ENCODE data around the gene TRIM44. TPM values are rescaled to one million over a fixed set of nuclear protein-coding genes. Genes with fewer than 3 reads are reported as not detected.
"Not testable (repeated sequence)": the region's sequence is repeated elsewhere in the genome, so short reads cannot be mapped to it uniquely, and the experiment has no call there.

TRIM44 gene
- total RNA-seq, 1 donor from 2014 or later, result 42.3 TPM

DNA sequence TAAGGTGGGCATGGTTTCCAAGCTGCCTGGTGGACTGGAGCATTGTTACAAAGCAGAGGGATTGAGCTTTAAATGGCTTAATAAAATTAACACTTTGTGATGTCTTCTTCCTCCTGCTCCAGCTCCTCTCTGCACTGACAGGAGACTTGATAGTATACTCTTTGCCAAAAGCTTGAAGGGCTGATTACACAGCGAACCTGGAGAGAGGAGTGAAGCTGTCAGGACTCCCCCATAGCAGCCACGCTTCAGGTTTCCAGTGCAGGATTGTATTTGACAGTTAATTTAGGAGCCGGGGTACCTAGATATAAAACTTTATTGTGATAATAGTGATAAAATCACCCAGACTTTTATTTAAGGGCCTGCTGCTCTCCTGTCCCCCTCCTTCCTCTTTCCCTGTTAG, 50.0 kb downstream of the TRIM44 start:
- intact Hi-C loops (cut with micrococcal nuclease), result no loop called here
- H3K27me3 ChIP-seq (ENCODE audit: low read depth), result no peaks in the 10 kb centered on the region
- no peaks in the 10 kb centered on the region for H3K9me3 ChIP-seq (replicated peaks)
- TF ChIP-seq, protein P1, sequence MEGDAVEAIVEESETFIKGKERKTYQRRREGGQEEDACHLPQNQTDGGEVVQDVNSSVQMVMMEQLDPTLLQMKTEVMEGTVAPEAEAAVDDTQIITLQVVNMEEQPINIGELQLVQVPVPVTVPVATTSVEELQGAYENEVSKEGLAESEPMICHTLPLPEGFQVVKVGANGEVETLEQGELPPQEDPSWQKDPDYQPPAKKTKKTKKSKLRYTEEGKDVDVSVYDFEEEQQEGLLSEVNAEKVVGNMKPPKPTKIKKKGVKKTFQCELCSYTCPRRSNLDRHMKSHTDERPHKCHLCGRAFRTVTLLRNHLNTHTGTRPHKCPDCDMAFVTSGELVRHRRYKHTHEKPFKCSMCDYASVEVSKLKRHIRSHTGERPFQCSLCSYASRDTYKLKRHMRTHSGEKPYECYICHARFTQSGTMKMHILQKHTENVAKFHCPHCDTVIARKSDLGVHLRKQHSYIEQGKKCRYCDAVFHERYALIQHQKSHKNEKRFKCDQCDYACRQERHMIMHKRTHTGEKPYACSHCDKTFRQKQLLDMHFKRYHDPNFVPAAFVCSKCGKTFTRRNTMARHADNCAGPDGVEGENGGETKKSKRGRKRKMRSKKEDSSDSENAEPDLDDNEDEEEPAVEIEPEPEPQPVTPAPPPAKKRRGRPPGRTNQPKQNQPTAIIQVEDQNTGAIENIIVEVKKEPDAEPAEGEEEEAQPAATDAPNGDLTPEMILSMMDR (IDR thresholded peaks at IDR 0.05; ENCODE audit: borderline replicate concordance), result no peak
- H3K4me1 ChIP-seq, result peaks cover 23% of the 10 kb centered on the region
- no peak overlapping the region for H3K27ac ChIP-seq (replicated peaks)
- no peak for DNase-seq
- H3K4me3 ChIP-seq, result no peak overlapping the region
- no peaks in the 10 kb centered on the region for H3K36me3 ChIP-seq

DNA sequence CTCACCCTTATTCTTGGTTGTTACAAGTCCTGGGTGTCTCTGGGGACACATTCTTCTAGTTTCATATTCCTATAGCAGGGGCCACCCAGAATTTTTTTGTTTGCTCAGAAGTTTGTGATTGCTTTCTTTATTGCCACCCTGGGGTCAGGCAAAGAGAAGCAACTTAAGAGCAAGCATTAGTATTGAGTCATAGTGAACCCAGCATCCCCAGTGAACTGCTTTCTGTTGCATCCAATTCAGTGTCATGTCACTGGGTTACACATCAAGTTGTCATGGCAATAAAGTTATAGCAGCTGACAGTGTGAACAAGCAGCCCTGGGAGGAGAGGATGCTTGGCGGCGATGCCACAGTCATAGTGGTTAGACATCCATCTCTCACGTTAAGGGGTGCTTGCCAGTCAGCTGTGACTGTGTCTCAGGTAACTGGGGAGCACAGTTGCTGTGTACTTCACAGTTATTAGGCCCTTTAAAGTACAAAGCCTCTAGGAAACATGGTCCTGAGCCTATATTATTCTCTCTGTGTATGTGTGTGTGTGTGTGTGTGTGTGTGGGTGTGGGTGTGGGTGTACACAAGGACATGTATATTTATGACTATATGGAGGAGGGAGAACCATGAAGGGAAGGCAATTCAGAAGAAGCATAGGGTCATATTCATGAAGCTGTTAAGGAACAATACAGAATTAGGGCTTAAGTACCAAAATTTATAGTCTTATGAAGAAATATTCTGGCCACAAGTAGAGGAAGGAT, 52.5 kb downstream of the TRIM44 start:
- intact Hi-C loops (cut with micrococcal nuclease), result no loop called here
- H3K4me3 ChIP-seq, result no peak overlapping the region
- H3K27me3 ChIP-seq (ENCODE audit: low read depth), result no peaks in the 10 kb centered on the region
- H3K4me1 ChIP-seq, result peaks cover 23% of the 10 kb centered on the region
- H3K36me3 ChIP-seq, result no peaks in the 10 kb centered on the region
- DNase-seq, result no peak
- TF ChIP-seq, protein P1 (IDR thresholded peaks at IDR 0.05; ENCODE audit: borderline replicate concordance), result no peak
- no peaks in the 10 kb centered on the region for H3K9me3 ChIP-seq (replicated peaks)
- no peak overlapping the region for H3K27ac ChIP-seq (replicated peaks)

DNA sequence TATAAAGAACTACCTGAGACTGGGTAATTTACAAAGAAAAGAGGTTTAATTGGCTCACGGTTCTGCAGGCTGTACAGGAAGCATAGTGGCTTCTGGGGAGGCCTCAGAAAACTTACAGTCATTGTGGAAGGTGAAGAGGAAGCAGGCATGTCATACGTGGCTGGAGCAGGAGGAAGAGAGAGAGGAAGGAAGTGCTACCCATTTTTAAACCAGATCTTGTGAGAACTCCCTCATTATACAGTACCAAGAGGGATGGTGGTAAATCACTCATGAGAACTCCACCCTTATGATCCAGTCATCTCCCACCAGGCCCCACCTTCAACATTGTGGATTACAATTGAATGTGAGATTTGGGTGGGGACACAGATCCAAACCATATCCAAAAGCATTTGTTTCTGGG, 53.1 kb downstream of the TRIM44 start:
- intact Hi-C loops (cut with micrococcal nuclease); H3K36me3 ChIP-seq; H3K27me3 ChIP-seq (ENCODE audit: low read depth); H3K9me3 ChIP-seq (replicated peaks); H3K4me3 ChIP-seq; DNase-seq; H3K27ac ChIP-seq (replicated peaks): not testable (repeated sequence)
- H3K4me1 ChIP-seq, result peaks cover 23% of the 10 kb centered on the region

DNA sequence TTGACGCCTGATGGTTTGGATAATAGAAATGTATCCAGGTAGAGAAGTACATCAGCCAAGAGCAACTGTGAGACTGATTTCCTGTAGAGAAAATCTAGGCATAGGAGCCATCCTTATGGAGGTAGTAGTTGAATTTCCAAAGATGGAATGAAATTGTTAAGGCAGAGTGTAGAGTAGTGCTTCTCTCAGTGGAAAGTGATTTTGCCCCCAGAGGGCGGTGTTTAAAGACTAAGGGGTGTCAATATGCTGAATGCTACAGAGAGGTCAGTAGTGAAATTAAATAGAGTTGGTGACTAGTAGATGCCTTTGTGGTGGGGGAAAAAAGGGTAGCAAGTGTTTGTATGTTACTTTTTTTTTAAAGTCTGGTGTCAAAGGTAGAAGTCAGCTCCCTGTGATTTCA, 54.5 kb downstream of the TRIM44 start:
- H3K4me3 ChIP-seq, result no peak overlapping the region
- H3K36me3 ChIP-seq, result no peaks in the 10 kb centered on the region
- intact Hi-C loops (cut with micrococcal nuclease), result no loop called here
- H3K9me3 ChIP-seq (replicated peaks), result no peaks in the 10 kb centered on the region
- no peaks in the 10 kb centered on the region for H3K27me3 ChIP-seq (ENCODE audit: low read depth)
- peaks cover 29% of the 10 kb centered on the region for H3K4me1 ChIP-seq
- DNase-seq, result no peak
- TF ChIP-seq, protein P1 (IDR thresholded peaks at IDR 0.05; ENCODE audit: borderline replicate concordance), result no peak
- H3K27ac ChIP-seq (replicated peaks), result no peak overlapping the region

DNA sequence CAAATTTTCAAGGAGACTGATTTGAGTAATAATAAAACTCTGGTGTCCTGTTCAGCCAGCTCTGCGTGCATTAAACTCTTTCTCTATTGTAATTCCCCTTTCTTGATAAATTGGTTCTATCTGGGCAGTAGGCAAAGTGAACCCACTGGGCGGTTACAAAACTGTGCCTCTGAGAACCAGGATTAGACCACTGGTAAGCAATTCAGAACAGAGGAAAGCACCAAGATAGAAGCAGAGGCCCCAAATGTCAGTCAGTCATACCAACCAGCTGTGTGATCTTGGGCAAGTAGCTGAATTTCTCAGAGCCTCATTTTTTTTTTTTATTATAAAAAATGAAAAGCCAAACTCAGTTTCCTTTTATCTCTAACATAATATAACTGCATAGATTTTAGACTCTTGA, 54.9 kb downstream of the TRIM44 start:
- Histone ChIP-seq H3K27ac (replicated peaks) (no peak overlapping the region), H3K4me1 (peaks cover 29% of the 10 kb centered on the region), H3K36me3 (no peaks in the 10 kb centered on the region), H3K4me3 (no peak overlapping the region), H3K27me3 (ENCODE audit: low read depth) (no peaks in the 10 kb centered on the region), H3K9me3 (replicated peaks) (no peaks in the 10 kb centered on the region)
- intact Hi-C loops (cut with micrococcal nuclease), result no loop called here
- TF ChIP-seq, protein P1 (IDR thresholded peaks at IDR 0.05; ENCODE audit: borderline replicate concordance), result no peak
- no peak for DNase-seq

DNA sequence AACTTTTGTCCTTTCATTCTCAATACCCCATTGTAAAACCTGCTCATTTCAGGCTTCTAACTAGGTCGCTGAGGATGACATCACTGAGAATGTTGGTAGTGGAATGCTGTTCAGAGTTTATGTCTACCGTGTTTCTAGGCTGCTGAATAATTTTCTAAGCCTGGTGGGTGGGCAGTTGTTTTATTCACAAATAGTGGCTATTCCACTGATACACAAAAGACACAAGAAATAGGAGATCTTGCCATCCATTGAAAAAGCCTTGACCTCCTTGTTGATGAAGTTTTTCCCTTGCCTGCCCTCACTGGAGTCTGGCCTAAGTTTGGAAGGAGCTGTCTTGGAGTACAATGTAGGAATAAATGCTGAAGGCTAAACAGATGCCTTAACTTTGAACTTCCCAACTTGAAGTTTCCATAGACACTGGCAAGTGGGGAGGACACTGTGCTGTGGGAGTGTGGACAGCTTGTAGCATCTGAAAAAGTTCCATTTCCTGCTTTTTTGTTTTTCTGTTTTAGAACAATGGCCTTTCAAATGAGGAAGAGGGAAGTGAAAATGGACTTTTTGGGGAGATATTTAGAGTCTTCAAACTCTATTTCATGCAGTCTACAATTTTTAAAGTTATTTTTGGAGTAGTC, 59.2 kb downstream of the TRIM44 start:
- no peak for DNase-seq
- TF ChIP-seq, protein P1 (IDR thresholded peaks at IDR 0.05; ENCODE audit: borderline replicate concordance), result no peak
- no peak overlapping the region for H3K4me3 ChIP-seq
- H3K9me3 ChIP-seq (replicated peaks), result no peaks in the 10 kb centered on the region
- peaks cover 40% of the 10 kb centered on the region for H3K4me1 ChIP-seq
- peaks cover 12% of the 10 kb centered on the region for H3K36me3 ChIP-seq
- H3K27me3 ChIP-seq (ENCODE audit: low read depth), result no peaks in the 10 kb centered on the region
- H3K27ac ChIP-seq (replicated peaks), result no peak overlapping the region
- intact Hi-C loops (cut with micrococcal nuclease), result no loop called here
